ENCODE measurements around the gene AGAP2. TPM values are rescaled to one million over a fixed set of nuclear protein-coding genes. Genes with fewer than 3 reads are reported as not detected.

AGAP2 gene
- total RNA-seq, 1 donor = 0.72 TPM

DNA sequence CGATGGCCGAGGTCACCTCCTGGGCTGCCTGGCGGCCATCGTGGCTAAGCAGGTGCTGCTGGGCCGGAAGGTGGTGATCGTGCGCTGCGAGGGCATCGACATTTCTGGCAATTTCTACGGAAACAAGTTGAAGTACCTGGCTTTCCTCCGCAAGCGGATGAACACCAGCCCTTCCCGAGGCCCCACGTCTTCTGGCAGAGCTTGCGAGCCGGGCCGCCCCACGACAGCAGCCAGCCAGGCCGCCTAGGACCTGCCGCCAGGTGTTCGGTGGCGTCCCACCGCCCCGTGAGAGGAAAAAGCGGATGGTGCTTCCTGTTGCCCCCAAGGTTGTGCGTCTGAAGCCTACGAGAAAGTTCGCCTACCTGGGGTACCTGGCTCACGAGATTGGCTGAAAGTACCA, 63.9 kb downstream of the AGAP2 start:
- Histone ChIP-seq H3K27me3 (ENCODE audit: insufficient read depth, low read length) (peaks cover 3% of the 10 kb centered on the region), H3K79me2 (ENCODE audit: insufficient read depth, low read length) (no peaks in the 10 kb centered on the region), H3K4me2 (ENCODE audit: insufficient read depth, low read length) (no peak overlapping the region), H3K4me1 (ENCODE audit: insufficient read depth, low read length) (no peaks in the 10 kb centered on the region), H4K20me1 (ENCODE audit: insufficient read depth, low read length) (no peaks in the 10 kb centered on the region), H3K27ac (ENCODE audit: low read depth, low read length) (no peak overlapping the region), H3K4me3 (ENCODE audit: insufficient read depth, low read length) (no peak overlapping the region), H2AFZ (ENCODE audit: low read length) (no peak overlapping the region), H3K36me3 (ENCODE audit: insufficient read depth, low read length) (no peaks in the 10 kb centered on the region), H3K9me3 (ENCODE audit: low read depth, low read length) (no peaks in the 10 kb centered on the region)
- TF ChIP-seq, protein P1, sequence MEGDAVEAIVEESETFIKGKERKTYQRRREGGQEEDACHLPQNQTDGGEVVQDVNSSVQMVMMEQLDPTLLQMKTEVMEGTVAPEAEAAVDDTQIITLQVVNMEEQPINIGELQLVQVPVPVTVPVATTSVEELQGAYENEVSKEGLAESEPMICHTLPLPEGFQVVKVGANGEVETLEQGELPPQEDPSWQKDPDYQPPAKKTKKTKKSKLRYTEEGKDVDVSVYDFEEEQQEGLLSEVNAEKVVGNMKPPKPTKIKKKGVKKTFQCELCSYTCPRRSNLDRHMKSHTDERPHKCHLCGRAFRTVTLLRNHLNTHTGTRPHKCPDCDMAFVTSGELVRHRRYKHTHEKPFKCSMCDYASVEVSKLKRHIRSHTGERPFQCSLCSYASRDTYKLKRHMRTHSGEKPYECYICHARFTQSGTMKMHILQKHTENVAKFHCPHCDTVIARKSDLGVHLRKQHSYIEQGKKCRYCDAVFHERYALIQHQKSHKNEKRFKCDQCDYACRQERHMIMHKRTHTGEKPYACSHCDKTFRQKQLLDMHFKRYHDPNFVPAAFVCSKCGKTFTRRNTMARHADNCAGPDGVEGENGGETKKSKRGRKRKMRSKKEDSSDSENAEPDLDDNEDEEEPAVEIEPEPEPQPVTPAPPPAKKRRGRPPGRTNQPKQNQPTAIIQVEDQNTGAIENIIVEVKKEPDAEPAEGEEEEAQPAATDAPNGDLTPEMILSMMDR (IDR thresholded peaks at IDR 0.05; ENCODE audit: extremely low read depth, low read depth, low read length) = no peak
- DNase-seq (ENCODE audit: insufficient read length, low spot score, missing footprints) = no peak

Other genes with a start within 250 kb of the AGAP2 start
- 118 and 136 TPM in 2 replicates for gene DDIT3, start 218.2 kb downstream of the AGAP2 start, total RNA-seq
- 5.0 and 5.8 TPM in 2 replicates for gene MBD6, start 215.9 kb downstream of the AGAP2 start, total RNA-seq
- 123 and 129 TPM in 2 replicates for gene DCTN2, start 191.6 kb downstream of the AGAP2 start, total RNA-seq
- 0.29 and 0.36 TPM in 2 replicates for gene KIF5A, start 188.7 kb downstream of the AGAP2 start, total RNA-seq
- 32.4 and 36.6 TPM in 2 replicates for gene PIP4K2C, start 147.6 kb downstream of the AGAP2 start, total RNA-seq
- gene DTX3, start 133.9 kb downstream of the AGAP2 start, total RNA-seq = 17.1 and 21.4 TPM in 2 replicates
- 20.6 and 23.9 TPM in 2 replicates for gene ARHGEF25, start 127.3 kb downstream of the AGAP2 start, total RNA-seq
- gene B4GALNT1, start 105.5 kb downstream of the AGAP2 start, total RNA-seq = 1.1 and 2.9 TPM in 2 replicates
- 152 and 211 TPM in 2 replicates for gene OS9, start 44.6 kb downstream of the AGAP2 start, total RNA-seq
- gene TSPAN31, start 6.3 kb upstream of the AGAP2 start, total RNA-seq = 37.4 and 41.6 TPM in 2 replicates
- 275 and 293 TPM in 2 replicates for gene CDK4, start 13.6 kb upstream of the AGAP2 start, total RNA-seq
- gene MARCHF9, start 16.4 kb upstream of the AGAP2 start, total RNA-seq = 0.59 and 0.72 TPM in 2 replicates
- 0.29 and 0.36 TPM in 2 replicates for gene CYP27B1, start 28.3 kb upstream of the AGAP2 start, total RNA-seq
- 2.9 TPM in 2 replicates for gene METTL1, start 33.4 kb upstream of the AGAP2 start, total RNA-seq
- gene EEF1AKMT3, start 33.9 kb upstream of the AGAP2 start, total RNA-seq = 8.3 and 8.8 TPM in 2 replicates
- gene TSFM, start 44.0 kb upstream of the AGAP2 start, total RNA-seq = 18.1 and 18.3 TPM in 2 replicates
- gene AVIL, start 80.0 kb upstream of the AGAP2 start, total RNA-seq = 5.4 and 7.1 TPM in 2 replicates
- 105 and 116 TPM in 2 replicates for gene CTDSP2, start 108.0 kb upstream of the AGAP2 start, total RNA-seq
- gene ATP23, start 202.8 kb upstream of the AGAP2 start, total RNA-seq = 5.1 and 6.2 TPM in 2 replicates